ENCODE data around the gene UBE2O. TPM values are rescaled to one million over a fixed set of nuclear protein-coding genes. Genes with fewer than 3 reads are reported as not detected.
"Not testable (repeated sequence)": the region's sequence is repeated elsewhere in the genome, so short reads cannot be mapped to it uniquely, and the experiment has no call there.

UBE2O gene
- total and polyA plus RNA-seq, 9 donors: 8.3 to 37.2 (median 27.9) TPM

DNA sequence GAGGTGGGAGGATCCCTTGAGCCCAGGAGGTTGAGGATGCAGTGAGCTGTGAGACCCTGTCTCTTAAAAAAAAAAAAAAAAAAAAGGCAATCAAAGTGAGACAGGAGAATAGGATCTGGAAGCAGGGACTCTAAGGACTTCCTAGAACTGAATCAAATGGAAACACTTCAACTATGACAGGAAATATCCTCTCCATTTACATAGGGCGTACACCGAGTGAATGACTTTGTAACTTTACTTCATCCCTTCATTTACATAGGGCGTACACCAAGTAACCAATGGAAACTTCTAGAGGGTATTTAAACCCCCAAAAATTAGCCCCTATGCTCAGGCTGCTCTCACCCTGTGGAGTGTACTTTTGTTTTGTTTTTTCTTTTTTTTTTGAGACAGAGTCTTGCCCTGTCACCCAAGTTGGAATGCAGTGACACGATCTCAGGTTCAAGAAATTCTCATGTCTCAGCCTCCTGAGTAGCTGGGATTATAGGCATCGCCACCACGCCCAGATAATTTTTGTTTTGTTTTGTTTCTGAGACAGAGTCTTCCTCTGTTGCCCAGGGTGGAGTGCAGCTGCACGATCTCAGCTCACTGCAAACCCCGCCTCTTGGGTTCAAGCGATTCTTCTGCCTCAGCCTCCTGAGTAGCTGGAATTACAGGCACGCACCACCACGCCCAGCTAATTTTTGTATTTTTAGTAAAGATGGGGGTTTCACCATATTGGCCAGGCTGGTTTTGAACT, 89.7 kb downstream of the UBE2O start:
- WGBS, 3 donors: 90 to 93% (median 90%) methylated on average over 11 of the region's 11 CpGs
- intact Hi-C loops (cut with DNase I): no loop called here

GRCh38 chr17:76360461-76360860, 92.5 kb downstream of the UBE2O start:
- no peak for DNase-seq
- Histone ChIP-seq H3K27ac (peak overlapping the region in 1 of 2 donors; percentile 47), H3K36me3 (no peaks in the 10 kb centered on the region), H3K4me1 (ENCODE audit: insufficient read depth) (no peaks in the 10 kb centered on the region), H3K4me3 (no peak overlapping the region), H3K9me3 (no peaks in the 10 kb centered on the region), H3K27me3 (no peaks in the 10 kb centered on the region)
- WGBS, 3 donors: 55 to 70% (median 66%) methylated on average over 2 of the region's 2 CpGs
- TF ChIP-seq, protein P1, sequence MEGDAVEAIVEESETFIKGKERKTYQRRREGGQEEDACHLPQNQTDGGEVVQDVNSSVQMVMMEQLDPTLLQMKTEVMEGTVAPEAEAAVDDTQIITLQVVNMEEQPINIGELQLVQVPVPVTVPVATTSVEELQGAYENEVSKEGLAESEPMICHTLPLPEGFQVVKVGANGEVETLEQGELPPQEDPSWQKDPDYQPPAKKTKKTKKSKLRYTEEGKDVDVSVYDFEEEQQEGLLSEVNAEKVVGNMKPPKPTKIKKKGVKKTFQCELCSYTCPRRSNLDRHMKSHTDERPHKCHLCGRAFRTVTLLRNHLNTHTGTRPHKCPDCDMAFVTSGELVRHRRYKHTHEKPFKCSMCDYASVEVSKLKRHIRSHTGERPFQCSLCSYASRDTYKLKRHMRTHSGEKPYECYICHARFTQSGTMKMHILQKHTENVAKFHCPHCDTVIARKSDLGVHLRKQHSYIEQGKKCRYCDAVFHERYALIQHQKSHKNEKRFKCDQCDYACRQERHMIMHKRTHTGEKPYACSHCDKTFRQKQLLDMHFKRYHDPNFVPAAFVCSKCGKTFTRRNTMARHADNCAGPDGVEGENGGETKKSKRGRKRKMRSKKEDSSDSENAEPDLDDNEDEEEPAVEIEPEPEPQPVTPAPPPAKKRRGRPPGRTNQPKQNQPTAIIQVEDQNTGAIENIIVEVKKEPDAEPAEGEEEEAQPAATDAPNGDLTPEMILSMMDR (IDR thresholded peaks at IDR 0.05): no peak
- no peak for TF ChIP-seq POLR2A (IDR thresholded peaks at IDR 0.05)
- TF ChIP-seq EP300 (IDR thresholded peaks at IDR 0.05): no peak
- intact Hi-C loops (cut with DNase I): no loop called here

More for the DNA sequence above, 89.7 kb downstream of the UBE2O start:
- no peak for DNase-seq
- no peaks in the 10 kb centered on the region for H3K36me3 ChIP-seq
- TF ChIP-seq POLR2A (IDR thresholded peaks at IDR 0.05): no peak
- TF ChIP-seq, protein P1 (IDR thresholded peaks at IDR 0.05): no peak
- H3K9me3 ChIP-seq: no peaks in the 10 kb centered on the region
- H3K4me1 ChIP-seq (ENCODE audit: insufficient read depth): no peaks in the 10 kb centered on the region
- H3K4me3 ChIP-seq: no peak overlapping the region
- no peak overlapping the region for H3K27ac ChIP-seq
- H3K27me3 ChIP-seq: no peaks in the 10 kb centered on the region

DNA sequence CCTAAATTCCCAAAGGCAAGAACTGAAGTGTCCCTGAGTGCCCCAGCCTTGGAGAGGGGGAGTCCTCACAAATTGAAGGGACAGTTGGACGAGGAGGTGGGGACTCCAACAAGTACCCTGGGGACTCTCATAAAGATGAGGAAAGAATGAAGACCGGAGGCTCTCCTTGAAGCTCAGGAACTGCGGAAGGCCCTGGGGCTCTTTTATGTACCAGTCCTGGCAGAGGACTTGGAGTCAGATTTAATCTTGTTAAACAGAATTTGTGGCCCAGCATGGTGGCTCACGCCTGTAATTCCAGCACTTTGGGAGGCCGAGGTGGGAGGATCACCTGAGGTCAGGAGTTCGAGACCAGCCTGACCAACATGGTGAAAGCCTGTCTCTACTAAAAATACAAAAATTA, 93.2 kb downstream of the UBE2O start:
- H3K27ac ChIP-seq; H3K27me3 ChIP-seq; H3K4me3 ChIP-seq; H3K4me1 ChIP-seq (ENCODE audit: insufficient read depth); intact Hi-C loops (cut with DNase I); H3K36me3 ChIP-seq; H3K9me3 ChIP-seq; DNase-seq: not testable (repeated sequence)
- WGBS, 3 donors: 85 to 93% (median 90%) methylated on average over 6 of the region's 6 CpGs

DNA sequence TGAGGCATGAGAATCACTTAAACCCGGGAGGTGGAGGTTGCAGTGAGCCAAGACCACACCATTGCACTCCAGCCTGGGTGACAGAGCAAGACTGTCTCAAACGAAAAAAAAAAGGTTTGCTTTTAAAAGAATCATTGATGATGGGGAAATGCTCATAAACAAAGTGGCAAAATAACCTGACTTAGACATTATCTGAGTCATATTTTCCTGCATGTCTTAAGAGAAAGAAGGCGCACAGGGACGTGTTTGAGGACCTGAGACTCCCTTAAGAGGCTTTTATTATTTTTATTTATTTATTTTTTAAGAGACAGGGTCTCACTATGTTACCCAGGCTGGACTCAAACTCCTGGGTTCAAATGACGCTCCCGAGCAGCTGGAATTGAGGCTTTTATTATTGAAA, 93.6 kb downstream of the UBE2O start:
- no peaks in the 10 kb centered on the region for H3K27me3 ChIP-seq
- H3K4me1 ChIP-seq (ENCODE audit: insufficient read depth): no peaks in the 10 kb centered on the region
- no peak for DNase-seq
- no peaks in the 10 kb centered on the region for H3K36me3 ChIP-seq
- H3K27ac ChIP-seq: no peak overlapping the region
- H3K9me3 ChIP-seq: no peaks in the 10 kb centered on the region
- intact Hi-C loops (cut with DNase I): no loop called here
- TF ChIP-seq POLR2A (IDR thresholded peaks at IDR 0.05) (no peak), EP300 (IDR thresholded peaks at IDR 0.05) (no peak)
- TF ChIP-seq, protein P1 (IDR thresholded peaks at IDR 0.05): no peak
- no peak overlapping the region for H3K4me3 ChIP-seq
- 84 to 87% (median 87%) methylated on average over 6 of the region's 6 CpGs for WGBS, 3 donors

GRCh38 chr17:76357597-76358158, 95.3 kb downstream of the UBE2O start:
- H3K27ac ChIP-seq: no peak overlapping the region
- intact Hi-C loops (cut with DNase I): no loop called here
- no peaks in the 10 kb centered on the region for H3K36me3 ChIP-seq
- H3K27me3 ChIP-seq: no peaks in the 10 kb centered on the region
- DNase-seq: no peak
- H3K4me1 ChIP-seq (ENCODE audit: insufficient read depth): peaks cover 2% of the 10 kb centered on the region
- no peaks in the 10 kb centered on the region for H3K9me3 ChIP-seq
- no peak overlapping the region for H3K4me3 ChIP-seq
- 79 to 84% (median 83%) methylated on average over 6 of the region's 6 CpGs for WGBS, 3 donors
- TF ChIP-seq, protein P1 (IDR thresholded peaks at IDR 0.05): no peak
- no peak for TF ChIP-seq EP300 (IDR thresholded peaks at IDR 0.05)
- TF ChIP-seq POLR2A (IDR thresholded peaks at IDR 0.05): no peak

Measured in ovary (tissue), 9 donors.